Ovary (tissue), 3 donors: Measurements from ENCODE around the gene CHIA.

Experiments
- CTCF ChIP-seq, 3 donors: fragments of 450-650 bp in 2 of 3; fragments of 200-600 bp in 1 of 3; IDR thresholded peaks; one replicate each; pipeline versions ENCODE4 v1.5.1 to v1.8.0; 2016 to 2022; ENCODE audit warnings: antibody characterized with exemption in 3 of 3, mild to moderate bottlenecking in 1 of 3
- POLR2A ChIP-seq: fragments of 450-650 bp; IDR thresholded peaks from one replicate; pipeline ENCODE4 v1.6.1; 2017; ENCODE audit warnings: antibody characterized with exemption, mild to moderate bottlenecking, moderate library complexity
- donor health status: DM: no; HTN: no; CAD: no.

- TF ChIP-seq CTCF (IDR thresholded peaks at IDR 0.05) (no peak), POLR2A (no peak)
These were observed 79.0 kb downstream of the CHIA start for GRCh38 chr1:111369645-111370044.
